Activated CD4-positive, alpha-beta T cell treated with anti-CD3 and anti-CD28 coated beads for 24 hours (primary cell): ENCODE data around the gene PLA2G3.

Experiments
- DNase-seq, 2 donors: peaks; one replicate each; pipeline ENCODE4 v3.0.0-alpha.2; 2020; ENCODE audit warnings: low read depth in 2 of 2

The PLA2G3 gene

GRCh38 chr22:31148488-31148887 lies 8.2 kb upstream of the PLA2G3 start:
- DNase-seq, result no peak

- DNase-seq, result no peak
These were observed 3.9 kb upstream of the PLA2G3 start for GRCh38 chr22:31144223-31144622.

GRCh38 chr22:31143537-31143936 lies 3.2 kb upstream of the PLA2G3 start:
- no peak for DNase-seq

- DNase-seq, result no peak
These were observed 2.7 kb upstream of the PLA2G3 start for GRCh38 chr22:31143038-31143437.

GRCh38 chr22:31142285-31142684 lies 2.0 kb upstream of the PLA2G3 start:
- no peak for DNase-seq

GRCh38 chr22:31141551-31141950 lies 1.2 kb upstream of the PLA2G3 start:
- DNase-seq, result no peak

- no peak for DNase-seq
These were observed 438 bp upstream of the PLA2G3 start for GRCh38 chr22:31140746-31141145.

- DNase-seq, result no peak
These were observed 1.2 kb downstream of the PLA2G3 start for GRCh38 chr22:31139066-31139465.

GRCh38 chr22:31138126-31138525 lies 2.2 kb downstream of the PLA2G3 start:
- no peak for DNase-seq

GRCh38 chr22:31137721-31138120 lies 2.6 kb downstream of the PLA2G3 start:
- DNase-seq, result no peak

- DNase-seq, result no peak
These were observed 3.6 kb downstream of the PLA2G3 start for GRCh38 chr22:31136711-31137110.

GRCh38 chr22:31136155-31136554 lies 4.2 kb downstream of the PLA2G3 start:
- no peak for DNase-seq

GRCh38 chr22:31135706-31136105 lies 4.6 kb downstream of the PLA2G3 start:
- no peak for DNase-seq

GRCh38 chr22:31134688-31135087 lies 5.6 kb downstream of the PLA2G3 start:
- no peak for DNase-seq

GRCh38 chr22:31133911-31134310 lies 6.4 kb downstream of the PLA2G3 start:
- DNase-seq, result no peak

- no peak for DNase-seq
These were observed 9.4 kb downstream of the PLA2G3 start for GRCh38 chr22:31130873-31131272.

- no peak for DNase-seq
These were observed 12.2 kb downstream of the PLA2G3 start for GRCh38 chr22:31128156-31128555.

GRCh38 chr22:31127181-31127772 lies 13.0 kb downstream of the PLA2G3 start:
- DNase-seq, result no peak

- no peak for DNase-seq
These were observed 13.5 kb downstream of the PLA2G3 start for GRCh38 chr22:31126869-31127175.

- no peak for DNase-seq
These were observed 14.0 kb downstream of the PLA2G3 start for GRCh38 chr22:31126128-31126868.

- DNase-seq, result no peak
These were observed 14.7 kb downstream of the PLA2G3 start for GRCh38 chr22:31125521-31126117.

- DNase-seq, result no peak
These were observed 15.4 kb downstream of the PLA2G3 start for GRCh38 chr22:31124811-31125465.

- DNase-seq, result no peak
These were observed 16.0 kb downstream of the PLA2G3 start for GRCh38 chr22:31124290-31124689.
